Liver (tissue), 3 donors: ENCODE results near the gene NUDCD2.

Experiments used
- GABPA ChIP-seq, 2 donors: IDR thresholded peaks in 1 of 2; conservative IDR thresholded peaks in 1 of 2; 2 replicates each; pipeline ENCODE4 v1.6.1; 2016; ENCODE audit warnings: antibody characterized with exemption in 2 of 2, mild to moderate bottlenecking in 1 of 2, moderate library complexity in 1 of 2
- HNF4G ChIP-seq: IDR thresholded peaks from 2 replicates; pipeline ENCODE4 v1.6.1; 2016; ENCODE audit warnings: antibody characterized with exemption
- JUND ChIP-seq, 2 donors: IDR thresholded peaks; 2 replicates each; pipeline ENCODE4 v1.6.1; 2016; ENCODE audit warnings: antibody characterized with exemption in 2 of 2
- RAD21 ChIP-seq, 2 donors: IDR thresholded peaks; 2 replicates each; pipeline ENCODE4 v1.6.1; 2016; ENCODE audit warnings: antibody characterized with exemption in 2 of 2, mild to moderate bottlenecking in 2 of 2
- SP1 ChIP-seq: IDR thresholded peaks from 2 replicates; pipeline ENCODE4 v1.6.1; 2018; ENCODE audit warnings: antibody characterized with exemption, mild to moderate bottlenecking
- YY1 ChIP-seq: IDR thresholded peaks from 2 replicates; pipeline ENCODE4 v1.6.1; 2016; ENCODE audit warnings: antibody characterized with exemption, mild to moderate bottlenecking
- TF ChIP-seq, protein P1 (sequence below): fragments of 150-350 bp; IDR thresholded peaks from 2 replicates; pipeline ENCODE4 v1.5.1; 2017; ENCODE audit warnings: improper control_type of control experiment, low read depth, low read length; ENCODE audit not compliant: missing input control
- TF ChIP-seq, protein P2 (sequence below): IDR thresholded peaks from 2 replicates; pipeline ENCODE4 v1.6.1; 2016; ENCODE audit warnings: antibody characterized with exemption, mild to moderate bottlenecking
- TF ChIP-seq, protein P3 (sequence below): IDR thresholded peaks from 2 replicates; pipeline ENCODE4 v1.6.1; 2016; ENCODE audit warnings: antibody characterized with exemption
- donor health status: healthy.
- donor health status: healthy.

DNA sequence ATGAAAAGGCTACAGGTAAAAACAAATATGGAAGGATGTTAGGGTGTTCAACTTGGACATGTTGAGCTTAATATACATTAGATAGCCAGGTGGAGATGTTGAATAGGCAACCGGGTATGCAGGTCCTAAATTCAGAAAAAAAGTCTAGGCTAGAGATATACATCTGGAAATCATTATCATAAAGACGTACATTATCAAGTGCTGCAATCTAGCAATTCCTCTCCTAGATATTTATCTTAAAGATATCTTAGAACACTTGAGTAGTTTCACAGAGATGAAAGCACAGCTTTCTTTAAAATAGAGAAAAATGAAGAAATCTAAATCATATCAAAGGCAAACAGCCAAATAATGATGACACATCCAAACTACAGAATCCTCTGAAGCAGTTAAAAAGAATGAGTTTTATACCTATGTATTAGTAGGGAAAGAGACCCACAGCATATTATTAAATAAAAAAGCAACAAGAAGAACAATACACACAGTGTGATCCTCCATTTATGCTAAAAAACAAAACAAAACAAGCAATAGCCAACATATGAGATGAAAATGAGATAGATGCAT is 3.8 kb downstream of the NUDCD2 start:
- TF ChIP-seq, protein P1, sequence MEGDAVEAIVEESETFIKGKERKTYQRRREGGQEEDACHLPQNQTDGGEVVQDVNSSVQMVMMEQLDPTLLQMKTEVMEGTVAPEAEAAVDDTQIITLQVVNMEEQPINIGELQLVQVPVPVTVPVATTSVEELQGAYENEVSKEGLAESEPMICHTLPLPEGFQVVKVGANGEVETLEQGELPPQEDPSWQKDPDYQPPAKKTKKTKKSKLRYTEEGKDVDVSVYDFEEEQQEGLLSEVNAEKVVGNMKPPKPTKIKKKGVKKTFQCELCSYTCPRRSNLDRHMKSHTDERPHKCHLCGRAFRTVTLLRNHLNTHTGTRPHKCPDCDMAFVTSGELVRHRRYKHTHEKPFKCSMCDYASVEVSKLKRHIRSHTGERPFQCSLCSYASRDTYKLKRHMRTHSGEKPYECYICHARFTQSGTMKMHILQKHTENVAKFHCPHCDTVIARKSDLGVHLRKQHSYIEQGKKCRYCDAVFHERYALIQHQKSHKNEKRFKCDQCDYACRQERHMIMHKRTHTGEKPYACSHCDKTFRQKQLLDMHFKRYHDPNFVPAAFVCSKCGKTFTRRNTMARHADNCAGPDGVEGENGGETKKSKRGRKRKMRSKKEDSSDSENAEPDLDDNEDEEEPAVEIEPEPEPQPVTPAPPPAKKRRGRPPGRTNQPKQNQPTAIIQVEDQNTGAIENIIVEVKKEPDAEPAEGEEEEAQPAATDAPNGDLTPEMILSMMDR: no peak
- TF ChIP-seq RAD21 (IDR thresholded peaks at IDR 0.05) (no peak), JUND (IDR thresholded peaks at IDR 0.05) (no peak), SP1 (no peak), YY1 (no peak), GABPA (IDR thresholded peaks at IDR 0.05 in 1 of 2, conservative IDR thresholded peaks at IDR 0.05 in 1 of 2) (no peak), HNF4G (no peak)
- TF ChIP-seq, protein P2, sequence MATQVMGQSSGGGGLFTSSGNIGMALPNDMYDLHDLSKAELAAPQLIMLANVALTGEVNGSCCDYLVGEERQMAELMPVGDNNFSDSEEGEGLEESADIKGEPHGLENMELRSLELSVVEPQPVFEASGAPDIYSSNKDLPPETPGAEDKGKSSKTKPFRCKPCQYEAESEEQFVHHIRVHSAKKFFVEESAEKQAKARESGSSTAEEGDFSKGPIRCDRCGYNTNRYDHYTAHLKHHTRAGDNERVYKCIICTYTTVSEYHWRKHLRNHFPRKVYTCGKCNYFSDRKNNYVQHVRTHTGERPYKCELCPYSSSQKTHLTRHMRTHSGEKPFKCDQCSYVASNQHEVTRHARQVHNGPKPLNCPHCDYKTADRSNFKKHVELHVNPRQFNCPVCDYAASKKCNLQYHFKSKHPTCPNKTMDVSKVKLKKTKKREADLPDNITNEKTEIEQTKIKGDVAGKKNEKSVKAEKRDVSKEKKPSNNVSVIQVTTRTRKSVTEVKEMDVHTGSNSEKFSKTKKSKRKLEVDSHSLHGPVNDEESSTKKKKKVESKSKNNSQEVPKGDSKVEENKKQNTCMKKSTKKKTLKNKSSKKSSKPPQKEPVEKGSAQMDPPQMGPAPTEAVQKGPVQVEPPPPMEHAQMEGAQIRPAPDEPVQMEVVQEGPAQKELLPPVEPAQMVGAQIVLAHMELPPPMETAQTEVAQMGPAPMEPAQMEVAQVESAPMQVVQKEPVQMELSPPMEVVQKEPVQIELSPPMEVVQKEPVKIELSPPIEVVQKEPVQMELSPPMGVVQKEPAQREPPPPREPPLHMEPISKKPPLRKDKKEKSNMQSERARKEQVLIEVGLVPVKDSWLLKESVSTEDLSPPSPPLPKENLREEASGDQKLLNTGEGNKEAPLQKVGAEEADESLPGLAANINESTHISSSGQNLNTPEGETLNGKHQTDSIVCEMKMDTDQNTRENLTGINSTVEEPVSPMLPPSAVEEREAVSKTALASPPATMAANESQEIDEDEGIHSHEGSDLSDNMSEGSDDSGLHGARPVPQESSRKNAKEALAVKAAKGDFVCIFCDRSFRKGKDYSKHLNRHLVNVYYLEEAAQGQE: no peak
- TF ChIP-seq, protein P3, sequence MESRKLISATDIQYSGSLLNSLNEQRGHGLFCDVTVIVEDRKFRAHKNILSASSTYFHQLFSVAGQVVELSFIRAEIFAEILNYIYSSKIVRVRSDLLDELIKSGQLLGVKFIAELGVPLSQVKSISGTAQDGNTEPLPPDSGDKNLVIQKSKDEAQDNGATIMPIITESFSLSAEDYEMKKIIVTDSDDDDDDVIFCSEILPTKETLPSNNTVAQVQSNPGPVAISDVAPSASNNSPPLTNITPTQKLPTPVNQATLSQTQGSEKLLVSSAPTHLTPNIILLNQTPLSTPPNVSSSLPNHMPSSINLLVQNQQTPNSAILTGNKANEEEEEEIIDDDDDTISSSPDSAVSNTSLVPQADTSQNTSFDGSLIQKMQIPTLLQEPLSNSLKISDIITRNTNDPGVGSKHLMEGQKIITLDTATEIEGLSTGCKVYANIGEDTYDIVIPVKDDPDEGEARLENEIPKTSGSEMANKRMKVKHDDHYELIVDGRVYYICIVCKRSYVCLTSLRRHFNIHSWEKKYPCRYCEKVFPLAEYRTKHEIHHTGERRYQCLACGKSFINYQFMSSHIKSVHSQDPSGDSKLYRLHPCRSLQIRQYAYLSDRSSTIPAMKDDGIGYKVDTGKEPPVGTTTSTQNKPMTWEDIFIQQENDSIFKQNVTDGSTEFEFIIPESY: no peak
